GM12864 (cell line): ENCODE results near the gene PNPLA8.
A peak's percentile ranks its signal among the peaks of the same experiment; 100 is the strongest.

ENCODE experiments used
- DNase-seq: peaks from one replicate; pipeline ENCODE4 v3.0.0-alpha.2; 2011; ENCODE audit warnings: low read depth
- H3K4me3 ChIP-seq: 2 replicates; pipeline ENCODE4 v1.5.1; 2011; ENCODE audit warnings: mild to moderate bottlenecking, low read depth, low read length, control low read depth
- CTCF ChIP-seq: IDR thresholded peaks from 2 replicates; pipeline ENCODE4 v1.5.1; 2011; ENCODE audit warnings: low read depth, mild to moderate bottlenecking, moderate library complexity, low read length, control low read depth, inconsistent platforms; ENCODE audit errors: missing control alignments

PNPLA8 gene

GRCh38 chr7:108457871-108458270, 68.1 kb downstream of the PNPLA8 start:
- no peak overlapping the region for H3K4me3 ChIP-seq
- no peak for DNase-seq
- no peak for TF ChIP-seq CTCF

- H3K4me3 ChIP-seq, result no peak overlapping the region
- no peak for TF ChIP-seq CTCF
- no peak for DNase-seq
These were observed 68.9 kb downstream of the PNPLA8 start for GRCh38 chr7:108456845-108457540.

DNA sequence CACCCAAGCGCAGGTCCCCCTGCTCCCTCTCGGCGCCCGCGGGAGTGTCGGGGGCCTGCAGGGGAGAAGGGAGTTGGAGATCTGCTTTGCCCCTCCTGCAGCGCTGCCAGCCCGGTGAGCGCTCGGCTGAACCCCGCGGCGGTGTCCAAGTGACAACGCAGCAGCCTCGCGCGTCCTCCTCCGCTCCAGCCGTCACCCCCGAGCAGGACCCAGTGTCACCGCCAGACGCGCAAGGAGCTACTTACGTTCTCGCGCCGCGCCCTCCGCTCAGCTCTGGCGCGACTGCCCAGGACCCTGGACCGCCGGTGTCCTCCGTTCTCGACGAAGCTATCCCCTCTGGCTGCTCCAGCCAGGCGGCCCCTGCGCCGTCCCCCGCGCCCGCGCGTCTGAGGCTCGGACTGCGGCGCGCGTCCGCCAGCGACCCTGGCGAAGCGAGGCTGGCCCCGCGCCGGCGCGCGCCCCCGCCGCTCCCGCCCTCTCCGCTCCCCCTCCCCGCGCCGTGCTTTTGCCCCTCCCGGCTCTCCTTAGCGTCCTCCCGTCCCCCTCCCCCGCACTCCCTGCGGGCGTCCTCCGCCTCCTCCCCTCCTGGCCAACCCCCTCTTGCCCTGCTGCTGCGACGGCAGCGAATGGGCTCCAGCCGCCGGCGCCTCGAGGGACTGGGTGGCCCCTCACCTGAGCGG, 69.8 kb downstream of the PNPLA8 start, which contains the start of gene NRCAM:
NRCAM (minus strand) TSS at position 439 of the 680 bp plus-strand sequence. CDS start 216,372 bp downstream, outside the sequence.
- H3K4me3 ChIP-seq, result peak within 1 kb of the TSS; percentile 44
- no peak for TF ChIP-seq CTCF
- no peak for DNase-seq

DNA sequence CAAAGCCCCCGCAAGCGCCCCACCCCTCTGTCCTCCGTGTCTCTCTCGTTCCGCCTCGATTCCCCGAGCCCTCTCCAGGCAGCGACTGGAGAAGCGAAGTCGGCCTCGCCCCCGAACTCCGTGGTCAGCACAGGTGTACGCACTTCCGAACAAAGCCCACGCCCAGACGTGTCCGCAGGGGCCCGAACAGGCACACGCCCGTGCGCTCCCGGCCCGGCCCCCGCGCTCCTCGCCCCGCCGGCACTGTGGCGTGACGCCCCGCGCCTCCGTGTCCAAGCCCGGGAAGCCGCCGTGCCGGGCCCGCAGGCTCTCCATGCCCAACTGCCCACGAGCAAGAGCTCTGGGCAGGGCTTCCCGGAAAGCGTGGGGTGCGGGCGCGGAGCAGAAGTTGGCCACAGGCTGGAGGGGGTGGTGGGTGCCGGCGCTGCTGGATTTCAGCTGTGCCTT, 70.4 kb downstream of the PNPLA8 start:
- peak overlapping the region; percentile 44 for H3K4me3 ChIP-seq
- TF ChIP-seq CTCF, result no peak
- DNase-seq, result no peak

GRCh38 chr7:108454674-108455550, 71.0 kb downstream of the PNPLA8 start:
- peak overlapping the region; percentile 44 for H3K4me3 ChIP-seq
- no peak for DNase-seq

DNA sequence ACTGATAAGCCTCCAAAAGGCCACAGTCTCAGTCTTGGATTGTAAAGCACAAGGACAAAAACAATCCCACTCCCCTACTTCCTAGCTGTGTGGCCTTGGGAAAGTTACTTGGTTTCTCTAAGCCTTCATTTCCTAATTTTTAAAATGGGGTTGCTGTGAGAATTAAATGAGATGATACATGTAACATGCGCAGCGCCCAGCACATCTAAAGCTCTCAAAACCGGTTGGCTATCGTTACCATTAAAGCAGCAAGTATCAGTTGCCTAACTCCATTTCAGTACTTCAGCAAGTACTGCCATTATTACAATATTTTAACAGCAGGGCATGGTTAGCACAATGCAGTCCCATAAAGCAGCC, 71.6 kb downstream of the PNPLA8 start:
- no peak for TF ChIP-seq CTCF
- H3K4me3 ChIP-seq, result no peak overlapping the region
- DNase-seq, result no peak

More at GRCh38 chr7:108454674-108455550, 71.0 kb downstream of the PNPLA8 start:
- no peak for TF ChIP-seq CTCF
